Gastrocnemius medialis (tissue), 4 donors: ENCODE data around the gene SUGCT.

ENCODE experiments used
- CTCF ChIP-seq, 5 experiments: fragments of 450-650 bp in 3 of 5; fragments of 200-600 bp in 2 of 5; sonication (generic) in 2 of 5; IDR thresholded peaks in 4 of 5; conservative IDR thresholded peaks in 1 of 5; 1 replicate in 4 of 5; 2 replicates in 1 of 5; pipeline ENCODE4 v1.5.1; 2016 to 2019; ENCODE audit warnings: antibody characterized with exemption in 5 of 5, mild to moderate bottlenecking in 3 of 5, moderate library complexity in 3 of 5
- POLR2A ChIP-seq, 2 donors: fragments of 450-650 bp; IDR thresholded peaks; one replicate each; pipeline ENCODE4 v1.6.1; 2017; ENCODE audit warnings: antibody characterized with exemption in 2 of 2, mild to moderate bottlenecking in 2 of 2, moderate library complexity in 2 of 2

- no peak for TF ChIP-seq CTCF (IDR thresholded peaks at IDR 0.05 in 4 of 5, conservative IDR thresholded peaks at IDR 0.05 in 1 of 5)
- TF ChIP-seq POLR2A (IDR thresholded peaks at IDR 0.05), result no peak
Observed at GRCh38 chr7:40542982-40543741, 408.4 kb downstream of the SUGCT start.
